GM12865 (cell line): ENCODE data around the gene PRRT1.
A peak's percentile ranks its signal among the peaks of the same experiment; 100 is the strongest.
"Not testable (repeated sequence)": the region's sequence is repeated elsewhere in the genome, so short reads cannot be mapped to it uniquely, and the experiment has no call there.

Experiments used
- DNase-seq: peaks from one replicate; pipeline ENCODE4 v3.0.0; 2010; ENCODE audit warnings: low read depth
- H3K4me3 ChIP-seq: 2 replicates; pipeline ENCODE4 v1.5.1; 2011; ENCODE audit warnings: mild to moderate bottlenecking, low read depth, low read length, control low read depth
- TF ChIP-seq, protein P1 (sequence below): IDR thresholded peaks from 2 replicates; pipeline ENCODE4 v1.5.1; 2011; ENCODE audit warnings: low read length, control low read depth, low read depth, inconsistent platforms; ENCODE audit not compliant: insufficient read depth; ENCODE audit errors: missing control alignments

Gene PRRT1

DNA sequence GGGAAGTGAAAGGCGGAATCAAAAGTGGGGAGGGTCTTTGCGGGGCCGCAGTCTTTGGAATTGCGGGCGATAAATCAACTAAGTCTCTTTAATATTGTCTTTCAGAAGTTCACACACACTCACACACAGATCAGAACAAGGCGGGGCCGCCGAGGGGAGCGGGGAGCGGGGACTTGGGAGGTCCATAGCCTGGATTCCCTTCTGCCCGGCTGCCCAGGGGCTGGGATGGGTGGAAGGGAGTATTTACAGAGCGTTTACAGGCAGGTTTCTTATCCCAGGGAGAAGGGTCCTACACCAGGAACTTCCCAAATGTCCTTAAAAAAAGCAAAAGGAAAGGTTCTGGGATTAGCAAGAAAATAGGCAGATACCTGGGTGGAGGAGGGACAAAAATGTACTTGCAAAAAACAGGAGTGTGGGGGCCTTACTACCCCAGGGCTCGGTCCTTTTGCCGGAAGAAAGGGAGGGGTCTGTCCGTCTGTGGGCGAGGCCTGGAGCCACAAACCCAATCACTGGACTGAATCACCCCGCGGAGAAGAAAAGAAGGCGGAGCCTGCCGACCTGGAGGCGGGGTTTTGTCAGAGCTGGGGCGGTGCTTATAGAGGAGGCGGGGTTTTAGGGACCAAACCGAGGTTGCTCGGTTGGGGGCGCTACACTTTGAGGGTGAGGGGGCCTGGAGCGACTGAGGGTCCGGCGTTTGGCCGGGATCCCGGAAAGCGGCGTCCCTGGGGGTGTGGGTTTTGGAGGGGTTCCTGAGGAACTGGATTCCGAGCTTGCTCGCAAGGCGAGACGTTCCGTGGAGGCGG, 3.2 kb downstream of the PRRT1 start:
- TF ChIP-seq, protein P1, sequence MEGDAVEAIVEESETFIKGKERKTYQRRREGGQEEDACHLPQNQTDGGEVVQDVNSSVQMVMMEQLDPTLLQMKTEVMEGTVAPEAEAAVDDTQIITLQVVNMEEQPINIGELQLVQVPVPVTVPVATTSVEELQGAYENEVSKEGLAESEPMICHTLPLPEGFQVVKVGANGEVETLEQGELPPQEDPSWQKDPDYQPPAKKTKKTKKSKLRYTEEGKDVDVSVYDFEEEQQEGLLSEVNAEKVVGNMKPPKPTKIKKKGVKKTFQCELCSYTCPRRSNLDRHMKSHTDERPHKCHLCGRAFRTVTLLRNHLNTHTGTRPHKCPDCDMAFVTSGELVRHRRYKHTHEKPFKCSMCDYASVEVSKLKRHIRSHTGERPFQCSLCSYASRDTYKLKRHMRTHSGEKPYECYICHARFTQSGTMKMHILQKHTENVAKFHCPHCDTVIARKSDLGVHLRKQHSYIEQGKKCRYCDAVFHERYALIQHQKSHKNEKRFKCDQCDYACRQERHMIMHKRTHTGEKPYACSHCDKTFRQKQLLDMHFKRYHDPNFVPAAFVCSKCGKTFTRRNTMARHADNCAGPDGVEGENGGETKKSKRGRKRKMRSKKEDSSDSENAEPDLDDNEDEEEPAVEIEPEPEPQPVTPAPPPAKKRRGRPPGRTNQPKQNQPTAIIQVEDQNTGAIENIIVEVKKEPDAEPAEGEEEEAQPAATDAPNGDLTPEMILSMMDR = no peak
- DNase-seq = no peak
- no peak overlapping the region for H3K4me3 ChIP-seq

DNA sequence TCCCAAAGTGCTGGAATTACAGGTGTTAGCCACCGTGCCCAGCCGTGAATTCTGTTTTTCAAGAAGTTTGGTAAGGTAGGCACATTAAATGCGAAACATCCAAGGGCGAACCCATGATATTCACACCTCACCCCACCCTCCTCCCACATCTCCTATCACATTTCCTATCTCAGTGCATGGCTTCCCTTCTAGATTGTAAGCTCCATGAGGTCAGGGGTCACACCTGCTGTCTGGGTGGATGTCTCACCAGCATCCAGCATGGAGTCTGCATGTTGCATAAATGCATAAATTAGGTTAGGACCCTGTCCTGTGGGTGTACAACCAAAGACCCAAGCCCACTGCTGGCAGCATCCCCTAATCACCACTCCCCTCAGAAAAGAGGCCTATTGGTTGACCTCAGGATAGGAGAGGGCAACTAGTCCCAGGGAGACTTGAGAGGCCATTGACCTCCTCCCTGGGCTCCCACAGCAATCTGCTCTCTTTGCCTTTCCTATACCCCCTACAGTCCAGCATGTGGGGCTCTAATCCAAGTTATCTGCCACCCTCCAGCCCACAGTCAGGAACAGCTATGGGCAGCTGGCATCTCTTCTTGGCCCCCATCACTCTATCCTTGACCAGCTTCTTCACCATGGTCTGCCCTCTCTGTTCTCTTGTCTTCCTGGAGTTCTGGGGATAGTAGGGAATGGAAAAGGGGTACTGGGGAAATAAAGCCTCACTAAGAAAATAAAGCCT, 4.2 kb downstream of the PRRT1 start:
- H3K4me3 ChIP-seq = no peak overlapping the region
- no peak for DNase-seq
- TF ChIP-seq, protein P1 = peak; percentile 5

DNA sequence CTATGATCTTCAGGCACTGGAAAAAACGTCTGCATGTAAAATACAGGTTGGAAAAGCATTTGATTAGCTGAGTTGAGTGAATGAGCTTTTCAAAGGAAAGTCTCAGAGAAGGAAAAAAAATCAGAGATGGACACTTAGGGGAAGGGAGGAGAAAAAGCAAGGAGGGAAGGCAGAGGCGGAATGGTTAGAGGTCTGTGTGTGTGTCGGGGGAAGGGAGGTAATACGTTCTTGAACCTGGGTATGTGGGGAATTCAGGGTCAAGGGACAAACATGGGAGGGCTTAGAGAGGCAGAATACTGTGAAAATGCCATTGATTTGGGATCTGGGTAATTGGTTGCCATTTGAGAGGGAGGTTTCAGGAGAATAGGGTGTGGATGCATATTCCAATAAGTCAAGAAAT, 5.1 kb downstream of the PRRT1 start:
- TF ChIP-seq, protein P1 = no peak
- DNase-seq = no peak
- H3K4me3 ChIP-seq = no peak overlapping the region

DNA sequence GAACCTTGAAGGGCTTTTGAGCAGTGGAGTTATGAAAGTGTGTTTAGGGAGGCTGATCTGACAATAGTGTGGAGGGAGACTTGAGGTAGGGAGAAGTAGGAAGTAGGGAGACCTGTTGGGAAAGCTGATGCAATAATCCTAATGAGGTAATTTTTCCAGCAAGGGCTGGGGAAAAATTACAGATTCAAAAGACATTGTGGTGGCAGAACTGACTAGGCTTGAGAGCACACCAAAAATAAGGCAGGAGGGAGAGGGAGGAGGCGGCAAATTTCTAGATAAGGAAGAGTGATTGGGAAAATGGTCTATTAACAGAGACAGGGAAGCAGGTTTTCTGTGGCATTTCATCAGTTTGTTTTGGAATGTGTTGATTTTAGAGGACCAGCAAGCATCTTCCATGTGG, 5.5 kb downstream of the PRRT1 start:
- no peak overlapping the region for H3K4me3 ChIP-seq
- DNase-seq = no peak
- TF ChIP-seq, protein P1 = no peak

DNA sequence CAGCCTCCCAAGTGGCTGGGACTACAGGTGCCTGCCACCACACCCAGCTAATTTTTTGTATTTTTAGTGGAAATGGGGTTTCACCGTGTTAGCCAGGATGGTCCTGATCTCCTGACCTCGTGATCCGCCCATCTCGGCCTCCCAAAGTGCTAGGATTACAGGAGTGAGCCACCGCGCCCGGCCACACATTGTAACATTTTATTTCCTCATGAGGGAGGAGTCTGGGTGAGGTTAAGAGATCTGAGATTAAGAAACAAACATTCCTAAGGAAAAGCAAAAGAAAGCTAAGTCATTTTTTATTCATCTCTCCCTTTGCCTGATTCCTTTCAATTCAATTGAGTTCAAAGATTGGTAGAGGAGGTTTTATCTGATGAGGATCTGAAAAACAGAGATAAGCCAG, 7.5 kb downstream of the PRRT1 start:
- DNase-seq, H3K4me3 ChIP-seq: not testable (repeated sequence)

DNA sequence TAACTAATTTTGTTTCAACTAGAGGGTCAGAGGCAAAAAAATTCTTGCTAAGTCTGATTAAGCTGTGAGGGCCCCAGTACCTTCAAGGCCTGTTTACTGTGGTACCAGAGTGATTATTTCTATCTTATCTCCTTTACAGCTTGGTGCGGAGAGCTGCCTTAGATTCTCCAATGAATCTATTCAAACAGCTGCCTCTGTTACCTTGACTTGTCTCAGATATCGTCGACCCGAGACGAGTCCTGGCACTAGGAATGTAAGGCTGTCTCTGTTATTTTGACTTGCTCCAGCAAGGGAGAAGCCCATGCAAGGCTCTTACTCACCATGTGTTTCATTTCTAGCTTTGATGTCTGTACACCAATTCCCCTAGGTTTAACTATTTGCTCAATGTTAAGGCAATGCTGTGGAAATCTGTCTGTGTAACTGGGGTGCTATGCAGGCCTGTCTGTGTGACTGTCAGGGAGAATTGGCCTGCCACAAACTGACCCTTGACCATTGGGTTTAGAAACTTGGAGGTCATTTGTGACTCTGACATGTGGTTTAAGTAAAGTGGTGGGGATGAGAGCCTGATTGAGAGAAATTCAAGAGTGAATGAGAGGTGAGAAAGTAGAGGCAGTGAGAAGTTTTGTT, 11.2 kb downstream of the PRRT1 start:
- DNase-seq = no peak
- no peak overlapping the region for H3K4me3 ChIP-seq
- TF ChIP-seq, protein P1 = no peak

DNA sequence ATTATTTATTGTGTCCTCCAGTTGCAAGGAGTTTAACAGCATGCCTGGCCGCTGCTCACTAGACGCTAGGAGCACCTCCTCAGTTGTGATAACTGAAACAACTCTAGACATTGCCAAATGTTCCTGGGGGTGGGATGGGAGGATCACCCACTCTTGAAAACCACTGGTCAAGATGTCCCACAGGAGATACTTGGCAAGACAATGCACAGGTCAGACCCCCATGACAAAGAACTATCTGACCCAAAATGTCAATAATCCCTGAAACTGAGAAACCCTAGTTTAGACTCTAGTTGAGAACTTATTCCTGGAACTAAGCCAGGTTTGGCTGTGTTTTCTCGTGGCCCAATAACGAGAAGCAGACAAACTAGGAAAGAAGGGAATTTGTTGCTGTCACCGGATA, 12.1 kb downstream of the PRRT1 start:
- no peak for DNase-seq
- TF ChIP-seq, protein P1 = no peak

More for the DNA sequence above, 12.1 kb downstream of the PRRT1 start:
- no peak overlapping the region for H3K4me3 ChIP-seq
